HUES48 (cell line): ENCODE data around the gene LRRC26.

Experiments
- H3K27ac ChIP-seq: one replicate; pipeline ENCODE4 v1.7.0; 2013; ENCODE audit warnings: low read depth, low read length, inconsistent platforms
- H3K27me3 ChIP-seq: 2 replicates; pipeline ENCODE4 v1.6.1; 2013; ENCODE audit warnings: mild to moderate bottlenecking, low read length; ENCODE audit not compliant: control insufficient read depth, insufficient read depth
- H3K36me3 ChIP-seq: 2 replicates; pipeline ENCODE4 v1.6.1; 2013; ENCODE audit warnings: low read length; ENCODE audit not compliant: control insufficient read depth, insufficient read depth
- H3K4me1 ChIP-seq: 2 replicates; pipeline ENCODE4 v1.6.1; 2013; ENCODE audit warnings: mild to moderate bottlenecking, low read length; ENCODE audit not compliant: control insufficient read depth, insufficient read depth
- H3K4me3 ChIP-seq: 2 replicates; pipeline ENCODE4 v1.5.1; 2013; ENCODE audit warnings: mild to moderate bottlenecking, low read depth, low read length
- H3K9ac ChIP-seq: 2 replicates; pipeline ENCODE4 v1.6.1; 2013; ENCODE audit warnings: mild to moderate bottlenecking, low read depth, low read length, moderate library complexity
- H3K9me3 ChIP-seq: 2 replicates; pipeline ENCODE4 v1.6.1; 2013; ENCODE audit warnings: low read length; ENCODE audit not compliant: control insufficient read depth, insufficient read depth

Gene LRRC26

DNA sequence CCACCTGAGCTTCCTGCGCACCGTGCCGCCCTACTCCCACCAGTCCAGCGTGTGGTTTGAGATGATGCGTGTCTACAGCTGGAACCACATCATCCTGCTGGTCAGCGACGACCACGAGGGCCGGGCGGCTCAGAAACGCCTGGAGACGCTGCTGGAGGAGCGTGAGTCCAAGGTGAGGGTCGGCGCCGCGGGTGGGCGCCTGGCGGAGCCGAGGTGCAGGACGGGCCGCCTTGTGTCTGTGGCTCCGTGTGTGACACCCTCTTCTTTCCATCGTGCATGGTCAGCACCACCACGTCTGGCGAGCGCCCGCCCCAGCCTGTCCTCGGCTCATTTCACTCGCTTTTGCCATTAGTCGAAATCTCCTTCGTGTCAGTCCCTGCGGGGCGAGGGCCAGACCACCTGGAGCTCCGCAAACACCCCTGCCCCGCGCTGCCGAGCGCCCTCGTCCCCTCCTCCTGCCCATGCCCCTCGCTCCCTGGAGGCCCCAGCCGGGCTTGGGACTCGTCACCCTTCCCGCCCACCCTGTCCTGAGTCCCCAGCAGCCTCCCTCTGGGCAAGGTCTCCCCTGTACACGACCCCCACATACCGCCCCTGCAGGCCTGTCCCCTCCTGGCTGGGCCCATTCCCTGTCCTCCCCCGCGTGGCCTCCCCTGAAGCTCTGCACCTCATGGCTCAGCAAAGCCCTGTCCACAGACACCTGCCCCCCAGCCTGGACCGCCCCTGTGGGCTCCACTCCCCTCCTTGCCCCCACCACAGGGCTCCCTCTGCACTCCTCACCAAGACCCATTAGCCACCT is 23.9 kb downstream of the LRRC26 start:
- H3K4me3 ChIP-seq: no peak overlapping the region
- no peak overlapping the region for H3K9ac ChIP-seq
- H3K27me3 ChIP-seq: peaks cover 33% of the 10 kb centered on the region
- H3K36me3 ChIP-seq: no peaks in the 10 kb centered on the region
- H3K9me3 ChIP-seq: no peaks in the 10 kb centered on the region
- no peaks in the 10 kb centered on the region for H3K4me1 ChIP-seq
- no peak overlapping the region for H3K27ac ChIP-seq

DNA sequence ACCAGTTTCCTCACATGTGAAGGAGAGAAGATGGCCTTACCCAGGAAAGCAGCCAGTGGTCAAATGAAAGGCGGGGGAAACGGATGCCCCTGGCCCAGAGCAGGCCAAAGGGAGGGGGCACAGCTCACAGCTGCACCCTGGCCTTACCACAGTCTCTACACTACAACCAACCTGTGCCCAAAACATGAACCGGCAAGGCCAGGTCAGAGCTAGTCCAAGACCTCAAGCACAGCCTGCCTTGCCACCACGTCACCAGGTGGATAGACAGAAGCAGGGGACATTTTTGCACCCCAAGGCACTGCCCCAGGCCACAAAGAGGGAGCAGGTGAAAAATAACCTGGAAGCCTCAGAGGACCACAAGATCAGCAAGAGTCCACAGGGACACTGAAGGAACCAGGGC is 26.4 kb downstream of the LRRC26 start:
- Histone ChIP-seq H3K4me3 (no peak overlapping the region), H3K27ac (no peak overlapping the region), H3K27me3 (peaks cover 57% of the 10 kb centered on the region), H3K36me3 (no peaks in the 10 kb centered on the region), H3K4me1 (peaks cover 3% of the 10 kb centered on the region; the same call in 1 of the 2 replicates), H3K9ac (no peak overlapping the region), H3K9me3 (no peaks in the 10 kb centered on the region)

GRCh38 chr9:137141976-137142936 is 27.6 kb downstream of the LRRC26 start:
- Histone ChIP-seq H3K4me3 (no peak overlapping the region), H3K27me3 (peaks cover 69% of the 10 kb centered on the region), H3K9me3 (no peaks in the 10 kb centered on the region), H3K9ac (no peak overlapping the region), H3K36me3 (no peaks in the 10 kb centered on the region), H3K27ac (no peak overlapping the region), H3K4me1 (peaks cover 4% of the 10 kb centered on the region; the same call in 1 of the 2 replicates)

DNA sequence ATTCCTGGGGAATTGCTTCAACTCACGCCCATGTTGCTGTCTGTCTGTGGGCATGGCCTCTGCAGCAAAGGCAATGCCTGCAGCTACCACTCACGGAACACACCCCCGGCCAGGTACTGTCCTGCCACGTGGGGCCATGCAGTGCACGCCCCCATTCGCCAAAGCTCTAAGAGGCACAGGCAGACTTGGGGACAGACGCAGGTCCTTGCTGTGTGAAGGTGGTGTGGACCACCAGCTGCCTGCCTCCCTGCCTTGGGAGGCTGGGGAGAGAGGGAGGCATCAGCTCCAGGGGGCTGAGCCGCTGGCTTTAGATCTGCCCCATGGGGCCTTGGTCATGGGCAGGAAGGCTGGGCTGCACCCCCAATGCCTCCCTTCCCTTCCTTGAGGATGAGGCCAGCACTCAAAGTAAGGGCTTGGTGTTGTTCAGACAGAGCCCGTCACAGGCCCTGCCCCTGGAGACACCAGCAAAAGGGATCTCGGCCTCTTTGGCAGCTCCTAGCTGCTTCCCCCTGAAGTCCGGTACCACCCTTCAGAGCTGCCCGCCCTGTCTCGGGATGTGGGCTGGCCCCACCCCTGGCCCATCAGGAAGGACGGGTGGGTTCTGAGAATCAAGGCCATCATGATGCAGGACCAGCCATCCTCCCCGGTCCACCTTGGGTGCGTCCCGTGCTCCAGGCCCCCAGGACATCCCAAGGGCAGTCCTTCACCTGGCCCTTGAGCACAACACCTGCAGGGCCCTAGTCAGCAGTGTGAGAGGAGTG is 28.6 kb downstream of the LRRC26 start:
- no peaks in the 10 kb centered on the region for H3K9me3 ChIP-seq
- peaks cover 4% of the 10 kb centered on the region; the same call in 1 of the 2 replicates for H3K4me1 ChIP-seq
- peaks cover 79% of the 10 kb centered on the region for H3K27me3 ChIP-seq

DNA sequence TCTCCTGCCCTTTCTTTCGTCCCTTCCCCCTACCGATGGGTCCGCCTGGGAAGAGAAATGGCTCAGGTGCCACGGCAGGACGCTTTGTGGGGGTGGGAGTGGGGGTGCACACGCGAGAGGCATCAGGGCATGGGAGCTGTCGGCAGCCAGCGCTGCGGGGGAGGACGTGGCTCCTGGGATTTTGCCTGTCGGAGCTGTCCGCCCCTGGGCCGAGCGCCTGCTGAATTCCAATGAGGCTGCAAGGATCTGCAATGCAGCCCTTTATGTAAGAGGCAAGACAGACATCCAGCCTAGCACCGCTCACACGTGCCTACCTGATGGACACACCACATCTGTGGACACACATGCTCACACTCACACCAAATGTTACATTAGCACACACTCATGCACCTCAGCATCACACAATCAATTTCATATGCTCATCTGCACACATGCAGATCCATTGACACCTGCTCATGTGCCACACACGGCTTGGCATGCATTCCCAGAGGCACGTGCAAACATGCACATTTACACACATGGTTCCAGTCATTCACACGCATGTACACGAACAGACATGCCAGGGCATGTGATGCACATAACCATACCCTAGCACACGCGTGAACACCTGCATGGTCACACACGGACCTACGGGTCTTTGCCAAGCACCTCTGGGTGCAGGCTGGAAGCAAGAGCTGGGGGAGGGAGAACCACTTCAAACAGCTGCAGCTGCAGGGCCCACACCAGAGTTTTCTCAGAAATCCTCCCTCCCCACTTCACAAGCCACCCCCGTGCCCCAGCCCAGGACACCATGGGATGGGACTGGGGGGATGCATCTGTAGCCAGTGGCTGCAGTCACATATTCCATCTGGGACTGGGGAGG is 29.5 kb downstream of the LRRC26 start:
- Histone ChIP-seq H3K4me3 (no peak overlapping the region), H3K36me3 (no peaks in the 10 kb centered on the region), H3K27me3 (peaks cover 81% of the 10 kb centered on the region), H3K9ac (no peak overlapping the region), H3K4me1 (peaks cover 4% of the 10 kb centered on the region; the same call in 1 of the 2 replicates), H3K27ac (no peak overlapping the region), H3K9me3 (no peaks in the 10 kb centered on the region)

More for the DNA sequence above, 28.6 kb downstream of the LRRC26 start:
- Histone ChIP-seq H3K27ac (no peak overlapping the region), H3K4me3 (no peak overlapping the region), H3K36me3 (no peaks in the 10 kb centered on the region), H3K9ac (no peak overlapping the region)

DNA sequence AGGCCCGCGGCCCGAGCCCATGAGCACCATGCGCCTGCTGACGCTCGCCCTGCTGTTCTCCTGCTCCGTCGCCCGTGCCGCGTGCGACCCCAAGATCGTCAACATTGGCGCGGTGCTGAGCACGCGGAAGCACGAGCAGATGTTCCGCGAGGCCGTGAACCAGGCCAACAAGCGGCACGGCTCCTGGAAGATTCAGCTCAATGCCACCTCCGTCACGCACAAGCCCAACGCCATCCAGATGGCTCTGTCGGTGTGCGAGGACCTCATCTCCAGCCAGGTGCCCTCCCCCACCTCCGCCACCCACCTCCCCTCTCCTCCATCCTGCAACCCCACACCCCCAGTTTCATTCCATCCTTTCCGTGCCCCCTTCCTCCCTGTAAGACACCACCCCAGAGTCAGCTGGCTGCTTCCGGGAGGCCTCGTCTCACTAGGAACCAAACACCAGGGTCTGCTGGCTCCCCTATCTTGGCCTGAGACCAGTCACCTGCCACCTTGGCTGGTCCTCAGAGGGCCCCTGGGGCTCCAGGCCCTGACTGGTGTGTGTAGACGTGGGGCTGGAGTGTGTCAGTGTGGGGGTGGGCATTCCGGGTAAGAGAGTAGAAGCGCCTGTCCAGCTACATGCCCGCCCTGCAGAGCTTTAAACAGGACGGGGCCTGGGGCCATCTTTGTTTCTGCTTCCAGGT is 30.2 kb downstream of the LRRC26 start:
- Histone ChIP-seq H3K4me1 (peaks cover 4% of the 10 kb centered on the region; the same call in 1 of the 2 replicates), H3K27me3 (peaks cover 81% of the 10 kb centered on the region), H3K9ac (no peak overlapping the region), H3K4me3 (no peak overlapping the region), H3K27ac (no peak overlapping the region), H3K36me3 (no peaks in the 10 kb centered on the region), H3K9me3 (no peaks in the 10 kb centered on the region)

DNA sequence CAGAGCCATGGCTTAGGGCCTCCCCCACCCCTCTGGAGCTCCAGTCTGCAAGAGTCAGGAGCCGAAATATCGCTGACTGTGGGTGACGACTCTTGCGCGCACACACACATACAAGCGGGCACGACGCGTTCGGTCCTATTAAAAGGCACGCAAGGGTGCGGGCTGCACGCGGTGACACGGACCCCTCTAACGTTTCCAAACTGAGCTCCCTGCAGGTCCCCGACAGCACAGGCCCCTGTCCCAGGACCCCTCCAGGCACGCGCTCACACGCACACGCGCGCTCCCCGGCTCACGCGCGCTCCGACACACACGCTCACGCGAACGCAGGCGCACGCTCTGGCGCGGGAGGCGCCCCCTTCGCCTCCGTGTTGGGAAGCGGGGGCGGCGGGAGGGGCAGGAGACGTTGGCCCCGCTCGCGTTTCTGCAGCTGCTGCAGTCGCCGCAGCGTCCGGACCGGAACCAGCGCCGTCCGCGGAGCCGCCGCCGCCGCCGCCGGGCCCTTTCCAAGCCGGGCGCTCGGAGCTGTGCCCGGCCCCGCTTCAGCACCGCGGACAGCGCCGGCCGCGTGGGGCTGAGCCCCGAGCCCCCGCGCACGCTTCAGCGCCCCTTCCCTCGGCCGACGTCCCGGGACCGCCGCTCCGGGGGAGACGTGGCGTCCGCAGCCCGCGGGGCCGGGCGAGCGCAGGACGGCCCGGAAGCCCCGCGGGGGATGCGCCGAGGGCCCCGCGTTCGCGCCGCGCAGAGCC is 31.0 kb downstream of the LRRC26 start, which contains the start of gene GRIN1:
Gene GRIN1, plus strand, starts transcription at position 433 of the 746 bp plus-strand sequence. CDS start 333 bp downstream, outside the sequence.
- Histone ChIP-seq H3K4me3 (peak within 1 kb of the TSS; percentile 27), H3K27me3 (peaks cover 80% of the 10 kb centered on the region), H3K9ac (no peak within 1 kb of the TSS), H3K9me3 (no peaks in the 10 kb centered on the region), H3K36me3 (no peaks in the 10 kb centered on the region), H3K4me1 (peaks cover 4% of the 10 kb centered on the region; the same call in 1 of the 2 replicates), H3K27ac (no peak within 1 kb of the TSS)

DNA sequence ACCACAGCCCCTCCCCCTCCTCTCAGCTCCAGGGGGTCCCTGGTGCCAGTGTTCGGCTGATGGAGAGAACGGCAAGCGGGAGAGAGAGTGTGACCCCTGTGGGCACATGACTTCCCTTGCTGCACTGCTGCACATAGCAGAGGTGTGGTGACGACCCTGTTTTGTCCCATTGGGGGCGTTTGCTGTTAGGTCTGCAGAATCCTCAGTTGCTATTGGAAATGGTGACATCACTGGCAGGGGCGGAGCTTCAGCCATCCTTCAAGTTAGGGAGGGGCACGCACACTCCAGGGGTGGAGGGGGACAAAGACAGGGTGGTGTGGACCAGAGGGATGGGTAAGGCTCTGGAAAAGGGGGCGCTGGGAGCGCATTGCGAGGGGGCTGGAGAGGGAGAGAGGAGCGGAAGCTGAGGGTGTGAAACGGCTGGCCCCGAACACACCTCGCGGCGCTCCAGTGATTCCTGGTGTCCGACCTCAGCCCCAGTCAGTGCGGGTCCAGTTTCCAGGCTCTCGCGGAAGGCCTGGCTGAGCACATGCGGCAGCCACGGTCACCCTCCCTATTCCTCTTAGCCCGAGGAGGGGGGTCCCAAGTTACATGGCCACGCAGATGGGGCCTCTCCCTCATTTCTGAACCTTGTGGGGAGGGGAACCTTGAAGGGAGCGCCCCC is 31.7 kb downstream of the LRRC26 start:
- H3K4me1 ChIP-seq: peaks cover 4% of the 10 kb centered on the region; the same call in 1 of the 2 replicates
- H3K9ac ChIP-seq: no peak overlapping the region
- H3K4me3 ChIP-seq: peak overlapping the region; percentile 27
- H3K9me3 ChIP-seq: no peaks in the 10 kb centered on the region
- no peak overlapping the region for H3K27ac ChIP-seq
- peaks cover 73% of the 10 kb centered on the region for H3K27me3 ChIP-seq
- no peaks in the 10 kb centered on the region for H3K36me3 ChIP-seq
